HUDEP-2 (cell line): Measurements from ENCODE around the gene NACC2.
"Not testable (repeated sequence)": the region's sequence is repeated elsewhere in the genome, so short reads cannot be mapped to it uniquely, and the experiment has no call there.

Experiments
- DNase-seq, 76 experiments: peaks; one replicate each; lab custom pipeline; 2025; ENCODE audit not compliant: unreplicated experiment in 76 of 76; lab: John Stamatoyannopoulos, UW

Gene NACC2

DNA sequence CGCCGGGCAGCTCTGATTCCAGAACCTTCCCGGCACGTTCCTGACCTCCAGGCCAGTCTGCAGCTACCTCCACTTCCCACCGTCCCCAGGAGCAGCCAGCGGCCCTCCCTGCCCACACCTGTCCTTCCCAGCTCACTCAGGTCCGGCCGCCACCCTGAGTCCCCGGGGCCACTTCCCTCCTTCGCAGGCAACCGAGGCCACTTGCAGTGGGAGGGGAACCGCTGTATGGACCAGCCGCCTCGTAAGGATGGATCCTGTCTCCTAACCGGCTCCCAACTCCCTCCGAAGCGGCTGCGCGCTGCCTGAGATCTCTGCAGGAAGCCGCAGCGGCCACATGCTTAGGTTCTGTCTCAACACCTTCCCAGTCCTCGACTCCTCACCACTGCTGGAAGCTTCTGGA lies 16.1 kb upstream of the NACC2 start:
- DNase-seq: no peak

DNA sequence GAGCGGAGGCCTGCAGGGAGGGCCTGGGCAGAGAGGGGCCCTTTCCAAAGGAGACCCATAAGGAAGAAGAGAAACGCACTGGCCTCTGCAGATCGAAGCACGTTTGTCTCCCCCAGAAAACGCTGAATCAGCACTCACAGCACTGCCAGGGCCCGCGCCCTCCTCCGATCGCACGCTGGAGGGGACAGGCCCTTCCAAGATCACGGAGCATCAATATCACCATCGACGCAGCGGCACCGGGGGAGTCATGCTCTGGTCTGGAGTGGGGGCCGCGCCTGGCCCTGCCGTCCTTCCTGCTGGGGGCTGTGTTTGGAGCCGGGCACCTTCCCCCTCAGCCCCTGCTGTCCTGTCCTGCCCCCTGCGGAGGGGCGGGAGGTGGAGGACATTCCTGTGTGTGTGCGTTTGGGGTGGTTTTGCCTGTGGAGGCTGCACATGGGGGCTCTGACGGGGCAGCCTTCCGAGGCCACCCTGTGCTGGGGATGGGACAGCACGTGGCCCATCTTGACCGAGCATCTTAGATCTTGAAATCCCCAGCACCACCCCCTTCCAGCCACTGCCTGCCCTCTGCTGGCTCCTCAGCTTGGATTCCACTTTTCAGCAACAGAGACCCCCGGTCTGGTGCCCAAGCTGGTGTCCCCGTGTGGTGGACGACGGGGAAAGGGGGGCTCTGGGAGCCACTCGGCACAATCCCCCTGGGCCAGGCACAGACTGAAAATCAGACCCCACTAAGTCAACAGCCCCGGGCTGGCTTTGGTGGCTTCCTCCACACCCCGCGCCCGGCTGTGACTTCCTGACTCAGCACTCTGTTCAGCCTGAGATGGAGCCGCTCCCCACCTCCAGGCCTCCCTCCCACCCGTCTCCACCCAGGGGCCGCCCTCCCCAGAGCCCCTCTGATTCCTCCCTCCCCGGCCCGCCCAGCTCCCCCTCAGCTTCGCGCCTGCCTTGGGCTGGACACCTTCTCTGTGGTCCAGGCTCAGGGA lies 15.3 kb upstream of the NACC2 start:
- DNase-seq: peak in 24 of 76 experiments; percentile 4 to 60 (median 39)

DNA sequence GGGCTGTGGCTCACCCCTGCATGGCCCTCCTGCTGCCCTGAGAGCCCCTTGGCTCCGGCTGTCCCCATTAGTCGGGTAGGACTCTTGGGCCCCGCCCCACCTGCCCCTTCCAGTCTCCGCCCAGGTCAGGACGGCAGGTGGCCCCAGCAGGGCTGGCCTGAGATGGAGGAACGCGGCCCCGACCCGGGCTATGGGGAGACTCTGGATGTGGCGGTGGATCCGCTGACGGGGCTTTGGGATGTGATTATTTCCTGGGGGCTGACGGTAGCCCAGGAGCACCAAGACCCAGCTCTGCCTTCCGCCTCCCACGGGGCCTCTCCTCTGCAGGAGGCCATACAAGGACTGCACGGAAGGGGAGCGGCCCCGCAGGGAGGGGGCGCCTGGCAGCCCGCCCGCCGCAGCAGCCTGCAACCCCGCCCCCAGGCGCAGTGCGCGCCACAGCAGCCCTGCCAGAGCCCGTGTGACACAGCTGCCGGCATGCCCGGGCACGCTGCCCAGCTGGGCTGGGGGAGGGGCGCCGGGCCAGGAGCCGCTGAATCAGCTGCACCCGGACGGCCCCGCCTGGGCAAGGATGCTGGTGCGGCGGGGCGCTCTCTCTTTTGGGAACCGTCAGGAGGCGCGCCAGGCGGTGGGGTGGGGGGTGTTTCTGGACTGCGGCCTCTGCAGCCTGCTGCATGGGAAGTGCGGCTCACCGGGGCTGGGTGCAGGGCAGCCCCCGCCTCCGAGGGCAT lies 14.4 kb upstream of the NACC2 start:
- DNase-seq: peak in 75 of 76 experiments; percentile 17 to 98 (median 93)

DNA sequence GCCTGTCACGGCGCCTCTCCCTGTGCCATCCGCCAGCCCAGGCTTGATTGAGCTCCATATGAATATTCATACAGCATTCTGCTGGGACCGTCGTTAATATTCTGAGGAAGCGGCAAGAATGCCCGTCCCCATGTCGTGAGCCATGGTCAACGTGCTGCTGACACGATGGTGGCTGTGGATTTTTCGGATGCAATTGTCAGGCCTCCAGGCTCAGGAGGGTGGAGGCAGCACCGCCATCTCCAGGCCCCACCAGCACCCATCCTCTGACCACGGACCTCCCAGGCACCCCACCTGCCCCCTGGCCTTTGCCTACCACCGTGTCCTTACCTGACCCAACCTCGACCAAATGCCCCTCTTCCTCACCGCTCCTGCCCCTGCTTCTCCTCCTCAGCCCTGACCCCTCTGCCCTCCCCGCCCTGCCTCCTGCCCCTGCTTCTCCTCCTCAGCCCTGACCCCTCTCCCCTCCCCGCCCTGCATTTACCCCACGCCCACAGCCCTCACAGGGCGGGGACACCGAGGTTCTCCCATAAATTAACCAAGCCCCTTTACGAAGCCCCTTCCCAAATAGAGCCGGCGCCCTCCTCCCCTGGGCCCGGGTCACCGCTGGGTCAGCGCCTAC lies 13.7 kb upstream of the NACC2 start:
- no peak for DNase-seq

DNA sequence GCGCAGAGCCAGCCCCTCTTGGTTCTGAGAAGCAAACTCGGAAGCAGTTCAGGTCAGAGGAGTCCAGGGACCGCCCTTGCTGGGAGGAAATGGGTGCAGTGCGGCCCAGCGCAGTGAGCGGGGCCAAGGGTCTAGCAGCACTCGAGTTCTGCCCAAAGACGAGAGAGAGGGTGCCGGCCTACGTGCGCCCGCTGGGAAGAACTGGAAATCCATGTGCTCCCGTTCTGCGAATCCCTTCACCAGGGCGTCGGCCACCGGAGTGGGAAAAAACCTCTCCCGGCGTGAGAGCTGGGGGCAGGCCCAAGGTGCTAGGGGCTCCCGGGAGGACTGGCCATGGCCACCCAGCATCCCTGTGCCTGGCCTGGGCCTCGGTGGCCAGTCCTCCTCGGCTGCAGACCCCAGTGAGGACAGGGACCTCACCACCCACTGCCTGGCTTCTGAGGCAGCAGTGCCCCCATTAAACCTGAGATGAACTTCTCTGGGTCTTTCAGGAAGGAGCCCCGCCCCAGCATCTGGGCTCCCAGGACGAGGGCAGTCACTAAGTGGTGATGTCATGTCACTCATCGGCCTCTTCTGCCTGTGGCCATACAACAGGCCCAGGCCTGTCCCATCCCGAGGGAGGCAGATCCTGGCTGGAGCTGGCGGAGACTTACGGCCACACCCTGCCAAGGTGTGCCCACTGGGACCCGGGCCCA lies 13.0 kb upstream of the NACC2 start:
- DNase-seq: no peak

DNA sequence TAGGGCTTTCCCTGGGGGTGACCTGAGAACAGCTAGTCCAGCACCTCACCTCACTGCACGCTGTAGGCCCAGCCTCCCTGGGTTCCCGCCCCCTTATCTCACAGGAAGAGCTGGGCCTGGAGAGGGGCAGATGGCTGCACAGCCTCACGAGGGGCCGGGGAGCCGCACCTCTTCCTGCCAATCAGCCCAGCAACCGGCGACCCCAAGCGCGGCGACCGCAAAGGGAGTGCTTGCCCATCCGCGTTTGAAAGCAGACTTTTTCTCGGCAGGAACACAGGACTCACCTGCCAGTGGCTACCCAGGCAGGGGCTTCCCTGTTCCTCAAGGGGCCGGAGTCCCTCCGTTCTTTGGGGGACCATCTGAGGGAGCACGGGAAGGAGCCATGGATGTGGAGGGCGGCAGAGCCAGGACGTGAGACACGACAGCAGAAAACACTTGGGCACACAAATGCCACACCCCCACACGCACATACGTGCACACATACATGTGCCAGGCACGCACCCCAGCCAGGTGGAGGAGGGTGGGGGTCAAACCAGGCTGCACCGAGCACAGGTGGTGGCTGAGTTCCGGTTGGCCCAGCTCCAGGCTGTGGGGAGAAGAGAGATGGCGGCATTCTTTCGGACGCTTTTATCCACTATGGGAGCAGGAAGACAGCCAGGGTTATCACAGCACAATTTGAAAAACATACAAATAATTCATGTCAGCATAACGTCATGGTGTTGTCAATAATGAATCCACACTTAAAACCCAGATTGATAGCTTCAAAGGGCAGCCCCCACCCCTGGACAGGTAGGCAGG lies 12.3 kb upstream of the NACC2 start:
- peak in 53 of 76 experiments; percentile 6 to 68 (median 42) for DNase-seq

DNA sequence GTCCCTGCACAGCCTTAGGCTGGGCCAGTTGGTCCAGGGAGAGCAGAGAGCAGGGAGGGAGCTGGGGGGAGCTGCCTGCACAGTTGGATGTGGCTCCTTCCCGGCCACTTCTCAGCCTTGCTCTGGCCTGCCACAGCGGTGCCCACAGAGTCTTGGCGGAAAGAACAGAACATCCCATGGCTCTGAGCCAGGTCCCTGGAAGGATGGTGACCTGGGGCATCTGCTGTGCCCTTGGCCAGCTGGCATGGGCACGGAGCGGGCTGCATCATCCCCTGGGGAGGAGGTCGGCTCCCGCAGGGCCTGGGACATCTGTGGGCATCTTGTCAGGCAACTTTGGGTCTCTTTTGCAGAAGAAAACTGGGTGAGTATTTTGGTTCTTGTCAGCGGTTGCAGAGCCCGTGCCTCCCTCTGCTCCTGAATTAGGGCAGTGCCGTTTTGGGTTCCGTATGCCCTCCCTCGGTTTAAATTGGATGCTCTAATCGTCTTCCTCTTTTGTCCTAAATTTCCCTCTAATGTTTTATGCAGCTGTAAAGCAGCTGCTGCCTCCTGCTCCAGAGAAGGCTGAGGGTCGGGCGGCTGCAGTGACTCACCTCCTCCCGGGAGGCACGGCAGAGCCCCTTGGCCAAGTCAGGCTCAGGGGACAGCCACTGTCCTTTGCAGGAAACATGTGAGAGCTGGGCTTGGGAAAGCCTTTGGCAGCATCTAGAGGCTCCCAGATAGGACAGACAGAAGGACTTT lies 10.5 kb upstream of the NACC2 start:
- no peak for DNase-seq

DNA sequence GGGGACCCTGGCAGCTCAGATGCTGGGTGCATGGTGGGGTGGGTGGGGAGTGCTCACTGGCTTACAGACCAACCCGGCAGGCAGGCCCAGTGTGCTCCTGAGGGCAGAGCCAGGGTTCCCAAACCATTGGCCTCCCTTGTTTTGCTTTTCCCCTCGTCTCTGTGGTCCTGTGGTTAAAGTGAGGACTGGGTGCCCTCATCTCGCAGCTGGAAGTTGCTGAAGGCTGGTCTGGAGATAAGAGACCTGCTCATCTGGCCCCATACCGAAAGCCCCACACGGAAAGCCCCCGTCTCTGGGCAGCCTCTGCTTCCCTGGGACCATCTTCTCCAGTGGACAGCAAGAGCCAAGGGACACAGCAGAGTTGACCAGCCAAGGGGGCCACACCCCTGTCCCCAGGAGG lies 9.8 kb upstream of the NACC2 start:
- no peak for DNase-seq

DNA sequence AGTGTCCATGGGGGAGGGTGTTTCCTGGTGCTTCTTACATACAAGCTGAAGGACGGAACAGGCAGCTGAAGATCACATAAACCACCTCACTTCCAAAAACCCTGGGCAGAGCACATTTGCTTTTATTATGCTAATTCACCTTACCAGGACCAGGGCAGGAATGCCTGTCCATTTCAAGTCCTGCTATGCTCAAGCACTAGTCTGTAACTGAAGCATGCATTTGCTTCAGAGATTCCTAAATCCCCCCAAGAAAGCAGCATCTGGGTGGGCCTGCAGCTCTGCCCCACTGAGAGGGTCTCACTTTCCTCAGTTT lies 9.4 kb upstream of the NACC2 start:
- DNase-seq: no peak

DNA sequence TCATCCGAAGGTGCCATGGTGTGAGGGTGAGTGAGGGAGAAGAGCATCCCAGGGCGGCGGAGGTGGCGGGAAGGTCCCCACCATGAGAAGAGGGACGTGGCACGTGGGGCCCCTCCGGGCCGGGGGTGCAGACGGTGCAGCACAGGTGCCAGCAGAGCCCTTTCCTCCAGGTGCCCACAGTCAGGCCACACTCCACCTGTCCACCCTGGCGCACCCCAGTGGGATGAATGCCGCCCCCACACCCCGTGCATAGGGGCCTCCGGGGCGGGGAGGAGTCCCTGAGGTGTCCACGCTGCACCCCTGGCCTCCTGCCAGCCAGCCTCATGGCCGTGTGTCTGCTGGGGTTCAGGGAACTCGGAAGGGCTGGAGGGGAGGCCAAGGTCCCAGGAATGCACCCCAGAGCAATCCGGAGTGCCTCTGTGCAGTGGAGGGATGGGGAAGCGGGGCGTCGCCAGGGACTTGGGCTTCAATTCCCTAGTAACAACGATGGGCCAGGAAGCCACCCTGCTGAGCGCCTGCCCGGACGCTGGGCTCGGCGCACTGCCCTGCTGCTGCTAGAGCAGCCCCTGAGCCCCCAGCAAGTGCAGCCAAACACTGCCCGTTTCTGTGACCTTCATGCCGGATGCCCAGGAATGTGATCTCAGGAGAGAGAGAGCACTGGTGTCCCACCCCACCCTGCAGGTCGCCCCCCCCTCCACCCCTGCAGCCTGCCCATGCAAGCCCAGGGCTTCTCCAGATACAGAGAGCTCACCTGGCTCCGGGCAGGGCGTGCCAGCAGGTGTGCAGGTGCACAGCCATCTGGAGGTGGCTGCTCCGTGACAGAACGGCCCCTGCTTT lies 8.8 kb upstream of the NACC2 start:
- DNase-seq: no peak

DNA sequence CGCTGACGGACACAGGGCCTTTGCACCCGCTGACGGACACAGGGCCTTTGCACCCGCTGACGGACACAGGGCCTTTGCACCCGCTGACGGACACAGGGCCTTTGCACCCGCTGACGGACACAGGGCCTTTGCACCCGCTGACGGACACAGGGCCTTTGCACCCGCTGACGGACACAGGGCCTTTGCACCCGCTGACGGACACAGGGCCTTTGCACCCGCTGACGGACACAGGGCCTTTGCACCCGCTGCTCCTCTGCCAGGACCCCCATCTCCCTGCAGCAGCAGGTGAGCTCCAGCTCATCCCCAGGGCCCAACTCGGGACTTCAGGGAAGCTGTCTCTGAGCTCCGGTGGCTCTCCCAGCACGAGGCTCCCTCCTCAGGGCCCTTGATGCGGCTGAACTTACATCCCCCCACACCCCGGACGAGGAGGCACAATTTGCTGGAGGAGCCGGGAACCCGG lies 6.6 kb upstream of the NACC2 start:
- DNase-seq: not testable (repeated sequence)

DNA sequence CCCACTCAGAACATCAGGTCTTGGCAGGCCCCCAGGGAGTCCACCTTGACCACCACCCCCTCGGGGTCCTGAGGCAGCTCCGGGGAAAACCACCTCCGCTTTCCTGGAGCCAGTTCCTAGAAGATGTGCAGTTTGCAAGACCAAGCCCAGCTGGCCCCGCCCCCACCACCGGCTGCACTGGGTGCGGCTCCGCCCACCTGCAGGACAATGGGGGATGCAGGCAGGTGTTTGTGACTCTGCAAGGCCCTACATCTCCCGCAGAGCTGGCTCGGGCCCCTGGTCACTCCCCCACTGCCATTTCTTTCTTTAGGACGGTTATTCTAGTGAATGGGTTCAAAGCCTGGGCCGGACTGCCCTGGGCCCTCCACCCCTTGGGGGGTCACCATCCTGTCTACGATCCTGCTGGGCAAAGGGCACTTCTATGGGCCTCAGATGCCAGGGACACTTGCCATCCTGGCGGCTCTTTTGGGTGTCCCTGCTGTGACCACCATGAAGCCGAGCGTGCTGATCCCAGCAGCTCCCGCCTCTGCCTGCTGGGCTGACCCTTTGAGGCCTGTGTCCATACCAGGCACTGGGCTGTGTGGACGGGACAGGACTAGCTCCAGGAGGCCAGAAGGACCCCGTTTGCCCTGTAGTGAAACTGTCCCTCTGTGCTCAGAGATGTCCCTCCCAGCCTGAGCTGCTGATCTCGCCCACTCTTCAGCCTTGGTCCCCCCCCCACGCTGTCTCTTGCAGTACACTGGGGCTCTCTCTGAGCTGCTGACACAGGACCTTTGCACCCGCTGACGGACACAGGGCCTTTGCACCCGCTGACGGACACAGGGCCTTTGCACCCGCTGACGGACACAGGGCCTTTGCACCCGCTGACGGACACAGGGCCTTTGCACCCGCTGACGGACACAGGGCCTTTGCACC lies 5.9 kb upstream of the NACC2 start:
- peak in 1 of 76 experiments; percentile 27 for DNase-seq

DNA sequence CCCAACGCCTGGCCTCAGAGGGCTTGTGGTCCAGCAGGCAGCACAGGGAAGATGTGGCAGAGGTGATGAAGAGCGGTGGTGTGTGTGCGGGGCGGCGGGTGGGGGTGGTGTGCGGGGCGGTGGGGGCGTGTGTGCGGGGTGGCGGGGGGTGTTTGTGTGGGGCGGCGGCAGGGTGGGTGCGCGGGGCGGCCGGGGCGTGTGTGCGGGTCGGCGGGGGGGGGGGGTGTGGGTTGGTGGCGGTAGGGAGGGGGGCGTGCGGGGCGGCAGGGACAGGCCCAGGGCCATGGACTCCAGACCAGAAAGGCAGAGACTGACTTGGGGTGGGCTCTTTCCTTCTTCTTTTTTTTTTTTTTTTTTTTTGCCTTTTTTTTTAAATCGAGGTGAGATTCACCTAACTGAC lies 4.5 kb upstream of the NACC2 start:
- no peak for DNase-seq

DNA sequence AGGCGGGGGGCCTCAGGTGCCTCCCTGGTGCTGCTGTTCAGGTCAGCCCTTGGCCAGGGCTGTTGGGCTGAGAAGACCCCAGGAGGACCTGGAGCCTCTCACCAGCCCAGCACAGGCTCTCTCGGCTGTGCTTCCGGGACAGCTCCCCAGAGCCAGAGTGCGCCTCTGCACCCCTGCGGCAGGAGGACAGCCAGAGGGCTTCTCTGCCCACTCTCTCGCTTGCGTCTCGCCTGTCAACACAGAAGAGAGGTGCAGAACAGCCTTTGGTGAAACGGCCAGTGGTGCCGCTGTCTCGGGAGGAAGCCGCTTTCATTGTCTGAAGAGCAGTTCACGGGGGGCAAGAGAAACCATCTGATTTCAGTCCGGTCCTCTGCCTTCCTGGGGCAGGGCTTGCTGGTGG lies 3.8 kb upstream of the NACC2 start:
- DNase-seq: no peak

DNA sequence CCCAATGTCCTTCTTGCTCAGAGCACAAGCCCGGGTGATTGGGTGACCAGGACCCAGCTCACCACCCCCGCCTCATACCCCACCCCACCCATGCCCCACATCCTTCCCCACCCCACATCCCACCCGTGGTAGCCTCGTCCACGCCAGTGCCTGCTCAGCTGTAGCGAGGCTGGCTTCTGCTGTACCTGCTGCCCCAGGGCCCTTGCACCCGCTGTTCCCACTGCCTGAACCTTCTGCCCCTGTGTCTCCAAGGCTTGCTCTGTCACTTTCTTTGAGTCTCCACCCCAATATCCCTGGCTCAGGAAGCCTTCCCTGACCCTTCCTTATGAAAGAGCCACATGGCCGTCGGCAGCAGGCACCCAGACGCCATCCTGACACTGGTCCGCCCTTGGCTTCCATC lies 3.1 kb upstream of the NACC2 start:
- no peak for DNase-seq

DNA sequence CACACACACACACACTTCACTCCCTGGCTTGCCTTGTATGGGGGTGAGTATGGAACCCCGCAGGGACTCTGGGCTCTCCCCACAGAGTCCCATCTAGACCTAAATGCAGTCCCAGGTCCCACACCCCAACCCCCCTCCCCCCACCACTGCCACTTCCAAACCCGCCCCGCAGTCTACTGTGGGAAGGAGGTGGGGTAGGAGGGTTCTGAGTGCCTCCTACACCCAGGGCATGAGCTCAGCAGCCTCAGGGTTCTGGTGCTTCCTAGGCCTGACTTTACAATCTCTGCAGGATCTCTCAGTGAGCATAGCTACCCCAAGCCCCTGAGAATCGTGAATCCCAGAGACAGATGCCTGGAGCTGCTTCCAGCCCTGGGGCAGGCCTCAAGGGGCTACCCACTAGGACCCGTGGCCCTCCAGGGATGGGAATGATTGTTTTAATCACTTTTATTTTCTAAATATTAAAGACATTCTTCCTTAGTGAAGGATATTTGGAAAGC lies 1.5 kb upstream of the NACC2 start:
- DNase-seq: peak in 4 of 76 experiments; percentile 2 to 18 (median 13)
